Stimulated activated CD4-positive, alpha-beta T cell treated with anti-CD3 and anti-CD28 coated beads, Interleukin-12 subunit alpha, Interleukin-12 subunit beta, amount 100 ng/mL, for 48 hours (primary cell): ENCODE results near the gene DBET.
"Not testable (repeated sequence)": the region's sequence is repeated elsewhere in the genome, so short reads cannot be mapped to it uniquely, and the experiment has no call there.

ENCODE experiments used
- DNase-seq, 3 donors: peaks; one replicate each; pipeline ENCODE4 v3.0.0-alpha.2; 2020; ENCODE audit warnings: low read depth in 2 of 3, low spot score in 1 of 3

DBET gene

GRCh38 chr4:190049378-190050239 lies 14.7 kb upstream of the DBET start:
- not testable (repeated sequence) for DNase-seq

- not testable (repeated sequence) for DNase-seq
Observed at GRCh38 chr4:190058997-190059396, 5.3 kb upstream of the DBET start.

- not testable (repeated sequence) for DNase-seq
Observed at GRCh38 chr4:190064805-190065204, 503 bp downstream of the DBET start.

- DNase-seq = not testable (repeated sequence)
Observed at GRCh38 chr4:190068351-190068750, 4.0 kb downstream of the DBET start.

DNA sequence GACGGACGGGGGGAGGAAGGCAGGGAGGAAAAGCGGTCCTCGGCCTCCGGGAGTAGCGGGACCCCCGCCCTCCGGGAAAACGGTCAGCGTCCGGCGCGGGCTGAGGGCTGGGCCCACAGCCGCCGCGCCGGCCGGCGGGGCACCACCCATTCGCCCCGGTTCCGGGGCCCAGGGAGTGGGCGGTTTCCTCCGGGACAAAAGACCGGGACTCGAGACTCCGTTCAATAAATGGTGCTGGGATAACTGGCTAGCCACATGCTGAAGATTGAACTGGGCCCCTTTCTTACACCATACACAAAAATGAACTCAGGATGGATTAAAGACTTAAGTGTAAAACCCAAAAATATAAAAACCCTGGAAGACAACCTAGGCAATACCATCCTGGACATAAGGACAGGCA lies 28.8 kb downstream of the DBET start:
- not testable (repeated sequence) for DNase-seq

- DNase-seq = not testable (repeated sequence)
Observed at GRCh38 chr4:190094031-190094430, 29.7 kb downstream of the DBET start.

GRCh38 chr4:190095335-190095734 lies 31.0 kb downstream of the DBET start:
- not testable (repeated sequence) for DNase-seq

- not testable (repeated sequence) for DNase-seq
Observed at GRCh38 chr4:190099605-190100004, 35.3 kb downstream of the DBET start.

GRCh38 chr4:190101525-190101924 lies 37.2 kb downstream of the DBET start:
- not testable (repeated sequence) for DNase-seq

DNA sequence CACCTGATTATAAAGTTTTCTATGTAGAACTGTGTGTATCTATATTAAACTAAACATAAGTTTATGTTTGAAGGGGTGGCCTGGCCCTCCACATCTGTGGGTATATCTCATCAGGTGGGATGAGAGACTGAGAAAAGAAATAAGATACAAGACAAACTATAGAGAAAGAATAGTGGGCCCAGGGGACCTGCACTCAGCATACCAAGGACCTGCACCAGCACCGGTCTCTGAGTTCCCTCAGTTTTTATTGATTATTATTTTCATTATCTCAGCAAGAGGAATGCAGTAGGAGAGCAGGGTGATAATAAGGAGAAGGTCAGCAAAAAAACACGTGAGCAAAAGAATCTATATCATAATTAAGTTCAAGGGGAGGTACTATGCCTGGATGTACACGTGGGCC lies 41.9 kb downstream of the DBET start:
- not testable (repeated sequence) for DNase-seq

DNA sequence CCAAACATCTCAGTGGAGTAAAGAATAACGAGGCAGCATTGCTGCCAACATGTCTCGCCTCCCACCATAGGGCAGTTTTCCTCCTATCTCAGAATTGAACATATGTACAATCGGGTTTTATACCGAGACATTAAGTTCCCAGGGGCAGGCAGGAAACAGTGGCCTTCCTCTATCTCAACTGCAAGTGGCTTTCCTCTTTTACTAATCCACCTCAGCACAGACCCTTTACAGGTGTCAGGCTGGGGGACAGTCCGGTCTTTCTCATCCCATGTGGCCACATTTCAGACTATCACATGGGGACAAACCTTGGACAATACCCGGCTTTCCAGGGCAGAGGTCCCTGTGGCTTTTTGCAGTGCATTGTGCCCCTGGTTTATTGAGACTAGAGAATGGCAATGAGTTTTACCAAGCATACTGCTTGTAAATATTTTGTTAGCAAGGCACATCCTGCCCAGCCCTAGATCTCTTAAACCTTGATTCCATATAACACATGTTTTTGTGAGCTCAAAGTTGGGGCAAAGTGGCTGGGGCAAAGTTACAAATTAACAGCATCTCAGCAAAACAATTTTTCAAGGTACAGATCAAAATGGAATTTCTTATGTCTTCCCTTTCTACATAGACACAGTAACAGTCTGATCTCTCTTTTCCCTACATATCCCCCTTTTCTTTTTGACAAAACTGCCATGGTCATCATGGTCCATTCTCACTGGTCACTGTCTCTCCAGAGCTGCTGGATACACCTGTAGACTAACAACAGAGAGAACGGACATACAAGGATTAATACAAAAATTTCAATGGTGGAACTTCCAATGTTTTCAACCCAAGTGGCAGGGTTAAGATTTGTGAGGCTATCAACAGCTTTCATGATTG lies 42.5 kb downstream of the DBET start:
- DNase-seq = not testable (repeated sequence)

- not testable (repeated sequence) for DNase-seq
Observed at GRCh38 chr4:190107766-190108485, 43.6 kb downstream of the DBET start.

- DNase-seq = not testable (repeated sequence)
Observed at GRCh38 chr4:190108756-190109155, 44.5 kb downstream of the DBET start.

GRCh38 chr4:190109390-190110011 lies 45.2 kb downstream of the DBET start:
- not testable (repeated sequence) for DNase-seq

DNA sequence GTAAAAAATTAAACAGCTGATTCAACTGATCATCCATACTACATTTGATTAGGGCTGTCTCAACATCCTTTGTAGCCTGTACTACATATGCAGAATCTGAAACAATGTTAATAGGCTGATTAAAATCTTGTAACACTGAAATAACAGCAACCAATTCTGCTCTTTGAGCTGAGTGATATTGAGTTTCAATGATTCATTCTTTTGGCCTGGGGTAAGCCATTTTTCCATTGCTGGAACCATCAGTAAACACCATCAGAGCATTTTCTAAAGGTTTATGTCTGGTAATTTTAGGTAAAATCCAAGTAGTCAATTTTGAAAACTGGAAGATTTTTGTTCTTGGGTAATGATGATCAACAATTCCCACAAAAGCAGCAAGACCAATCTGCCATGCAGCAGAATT lies 45.7 kb downstream of the DBET start:
- not testable (repeated sequence) for DNase-seq

DNA sequence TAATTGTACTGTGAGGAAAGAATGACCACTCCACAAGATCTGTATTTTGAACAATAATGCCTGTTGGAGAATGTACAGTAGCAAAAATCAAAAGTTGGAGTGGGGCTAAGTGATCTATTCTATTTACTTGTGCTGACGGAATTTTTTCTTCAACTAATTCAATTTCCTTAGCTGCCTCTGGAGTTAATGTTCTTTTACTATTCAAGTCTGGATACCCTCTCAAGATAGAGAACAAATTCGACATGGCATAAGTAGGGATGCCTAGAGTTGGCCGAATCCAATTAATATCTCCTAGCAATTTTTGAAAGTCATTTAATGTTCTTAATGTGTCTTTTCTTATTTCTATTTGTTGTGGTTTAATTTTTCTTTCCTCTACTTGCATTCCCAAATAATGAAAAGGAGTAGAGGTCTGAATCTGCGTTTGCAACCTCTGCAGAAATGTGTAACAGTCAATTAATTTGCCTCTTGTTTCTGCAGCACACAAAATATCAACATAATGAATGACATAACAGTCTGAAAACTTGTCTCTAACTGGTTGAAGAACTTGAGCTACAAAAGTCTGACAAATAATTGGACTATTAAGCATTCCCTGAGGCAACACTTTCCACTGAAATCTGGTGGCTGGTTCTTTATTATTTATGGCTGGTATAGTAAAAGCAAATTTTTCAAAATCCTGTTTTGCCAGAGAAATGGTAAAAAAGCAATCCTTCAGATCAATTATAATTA lies 46.4 kb downstream of the DBET start:
- not testable (repeated sequence) for DNase-seq

- DNase-seq = not testable (repeated sequence)
Observed at GRCh38 chr4:190112879-190113278, 48.6 kb downstream of the DBET start.

DNA sequence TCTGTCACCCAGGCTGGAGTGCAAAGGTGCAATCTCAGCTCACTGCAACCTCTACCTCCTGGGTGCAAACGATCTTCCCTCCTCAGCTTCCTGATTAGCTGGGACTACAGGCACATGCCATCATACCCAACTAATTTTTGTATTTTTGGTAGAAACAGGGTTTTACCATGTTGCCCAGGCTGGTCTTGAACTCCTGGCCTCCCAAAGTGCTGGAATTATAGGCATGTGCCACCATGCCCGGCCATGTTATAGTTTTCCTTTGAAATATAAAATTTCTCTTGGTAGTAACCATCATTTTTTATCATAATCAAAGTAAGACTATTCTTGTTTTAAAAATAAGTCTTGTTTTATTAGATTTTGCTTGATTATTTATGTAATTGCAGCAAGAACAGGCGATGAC lies 50.7 kb downstream of the DBET start:
- not testable (repeated sequence) for DNase-seq
